Activated T-helper 2 cell treated with anti-CD3 and anti-CD28 coated beads, Interferon-gamma antibody, Interleukin-2, Interleukin-4, amounts not matched to agents 10 μg/mL and 5 μg/mL and 100 μg/mL, durations not matched to agents 14 hours and 24 hours and 36 hours (primary cell): ENCODE measurements around the gene NUDT12. TPM values are rescaled to one million over a fixed set of nuclear protein-coding genes. Genes with fewer than 3 reads are reported as not detected.

Source experiments
- DNase-seq: peaks from one replicate; pipeline ENCODE4 v3.0.0; 2021; ENCODE audit warnings: low spot score
- H3K27ac Mint-ChIP-seq: one replicate; pipeline ENCODE4 v1.8.0; 2021; ENCODE audit warnings: mixed read lengths
- H3K27me3 Mint-ChIP-seq: one replicate; pipeline ENCODE4 v1.8.0; 2021; ENCODE audit warnings: low read depth, mixed read lengths
- H3K36me3 Mint-ChIP-seq: one replicate; pipeline ENCODE4 v1.8.0; 2021; ENCODE audit warnings: low read depth, mixed read lengths
- H3K4me1 Mint-ChIP-seq: one replicate; pipeline ENCODE4 v1.8.0; 2021; ENCODE audit warnings: low read depth, mixed read lengths
- H3K4me3 Mint-ChIP-seq: one replicate; pipeline ENCODE4 v1.8.0; 2021; ENCODE audit warnings: low read depth, mild to moderate bottlenecking, moderate library complexity, mixed read lengths
- H3K9me3 Mint-ChIP-seq: one replicate; pipeline ENCODE4 v1.8.0; 2021; ENCODE audit warnings: mixed read lengths
- intact Hi-C: fragments of 100-400 bp; cut with micrococcal nuclease; formaldehyde crosslinking; loops from one replicate; pipeline ENCODE4 v1.15.1; 2023
- total RNA-seq: library from RNA; stranded (reverse); gene quantifications from 2 replicates; pipeline ENCODE4 v1.2.3, GENCODE V29; 2022

The NUDT12 gene
- total RNA-seq: 1.6 and 3.1 TPM in 2 replicates

GRCh38 chr5:103562453-103563157, at the start of gene NUDT12:
Gene NUDT12, minus strand, starts transcription at chr5:103562789. Its CDS starts 2,541 bp downstream, at chr5:103560248.
- Mint-ChIP-seq H3K4me1 (peaks cover 12% of the 10 kb centered on the region), H3K9me3 (no peaks in the 10 kb centered on the region), H3K27ac (peak within 1 kb of the TSS; percentile 45), H3K36me3 (no peaks in the 10 kb centered on the region), H3K27me3 (peaks cover 2% of the 10 kb centered on the region), H3K4me3 (peak within 1 kb of the TSS; percentile 84)
- intact Hi-C loops: no loop called here
- peak; percentile 24 for DNase-seq

- DNase-seq: no peak
- intact Hi-C loops: no loop called here
- Mint-ChIP-seq H3K4me1 (no peaks in the 10 kb centered on the region), H3K27me3 (no peaks in the 10 kb centered on the region), H3K9me3 (no peaks in the 10 kb centered on the region), H3K4me3 (no peak overlapping the region), H3K27ac (no peak overlapping the region), H3K36me3 (no peaks in the 10 kb centered on the region)
These were observed 44.8 kb upstream of the NUDT12 start for GRCh38 chr5:103607346-103607745.

- Mint-ChIP-seq H3K27me3 (no peaks in the 10 kb centered on the region), H3K36me3 (no peaks in the 10 kb centered on the region), H3K9me3 (no peaks in the 10 kb centered on the region), H3K27ac (no peak overlapping the region), H3K4me1 (no peaks in the 10 kb centered on the region), H3K4me3 (no peak overlapping the region)
- intact Hi-C loops: no loop called here
- no peak for DNase-seq
These were observed 42.7 kb upstream of the NUDT12 start for GRCh38 chr5:103605277-103605676.

- intact Hi-C loops: no loop called here
- Mint-ChIP-seq H3K4me3 (no peak overlapping the region), H3K27ac (no peak overlapping the region), H3K36me3 (no peaks in the 10 kb centered on the region), H3K9me3 (no peaks in the 10 kb centered on the region), H3K4me1 (no peaks in the 10 kb centered on the region), H3K27me3 (no peaks in the 10 kb centered on the region)
- no peak for DNase-seq
These were observed 39.8 kb upstream of the NUDT12 start for GRCh38 chr5:103602438-103602837.

GRCh38 chr5:103601314-103601713, 38.7 kb upstream of the NUDT12 start:
- no peak overlapping the region for H3K4me3 Mint-ChIP-seq
- intact Hi-C loops: no loop called here
- no peaks in the 10 kb centered on the region for H3K9me3 Mint-ChIP-seq
- no peaks in the 10 kb centered on the region for H3K36me3 Mint-ChIP-seq
- DNase-seq: no peak
- H3K4me1 Mint-ChIP-seq: no peaks in the 10 kb centered on the region
- H3K27ac Mint-ChIP-seq: no peak overlapping the region
- H3K27me3 Mint-ChIP-seq: no peaks in the 10 kb centered on the region

GRCh38 chr5:103600086-103600485, 37.5 kb upstream of the NUDT12 start:
- no peaks in the 10 kb centered on the region for H3K9me3 Mint-ChIP-seq
- H3K36me3 Mint-ChIP-seq: no peaks in the 10 kb centered on the region
- H3K4me1 Mint-ChIP-seq: no peaks in the 10 kb centered on the region
- DNase-seq: no peak
- no peak overlapping the region for H3K27ac Mint-ChIP-seq
- no peak overlapping the region for H3K4me3 Mint-ChIP-seq
- H3K27me3 Mint-ChIP-seq: no peaks in the 10 kb centered on the region
- intact Hi-C loops: no loop called here

GRCh38 chr5:103598997-103599566, 36.5 kb upstream of the NUDT12 start:
- DNase-seq: no peak
- H3K27ac Mint-ChIP-seq: no peak overlapping the region
- intact Hi-C loops: no loop called here
- H3K27me3 Mint-ChIP-seq: no peaks in the 10 kb centered on the region
- no peaks in the 10 kb centered on the region for H3K9me3 Mint-ChIP-seq
- no peaks in the 10 kb centered on the region for H3K36me3 Mint-ChIP-seq
- H3K4me3 Mint-ChIP-seq: no peak overlapping the region
- no peaks in the 10 kb centered on the region for H3K4me1 Mint-ChIP-seq

GRCh38 chr5:103590221-103590620, 27.6 kb upstream of the NUDT12 start:
- intact Hi-C loops: no loop called here
- no peaks in the 10 kb centered on the region for H3K27me3 Mint-ChIP-seq
- DNase-seq: no peak
- H3K36me3 Mint-ChIP-seq: no peaks in the 10 kb centered on the region
- H3K27ac Mint-ChIP-seq: no peak overlapping the region
- H3K9me3 Mint-ChIP-seq: no peaks in the 10 kb centered on the region
- no peak overlapping the region for H3K4me3 Mint-ChIP-seq
- H3K4me1 Mint-ChIP-seq: peaks cover 2% of the 10 kb centered on the region

GRCh38 chr5:103589776-103590175, 27.2 kb upstream of the NUDT12 start:
- no peaks in the 10 kb centered on the region for H3K36me3 Mint-ChIP-seq
- peaks cover 2% of the 10 kb centered on the region for H3K4me1 Mint-ChIP-seq
- no peak overlapping the region for H3K27ac Mint-ChIP-seq
- DNase-seq: no peak
- no peaks in the 10 kb centered on the region for H3K9me3 Mint-ChIP-seq
- no peak overlapping the region for H3K4me3 Mint-ChIP-seq
- intact Hi-C loops: loop anchor here (10.0 kb wide), 1 partner anchor 585 kb away; no protein-coding TSS in a partner anchor
- no peaks in the 10 kb centered on the region for H3K27me3 Mint-ChIP-seq

- Mint-ChIP-seq H3K9me3 (no peaks in the 10 kb centered on the region), H3K27ac (no peak overlapping the region), H3K4me1 (peaks cover 2% of the 10 kb centered on the region), H3K27me3 (no peaks in the 10 kb centered on the region), H3K36me3 (no peaks in the 10 kb centered on the region), H3K4me3 (no peak overlapping the region)
- no peak for DNase-seq
- intact Hi-C loops: loop anchor here (10.0 kb wide), 1 partner anchor 585 kb away; no protein-coding TSS in a partner anchor
These were observed 26.8 kb upstream of the NUDT12 start for GRCh38 chr5:103589357-103589756.

- Mint-ChIP-seq H3K9me3 (no peaks in the 10 kb centered on the region), H3K4me1 (peaks cover 2% of the 10 kb centered on the region), H3K36me3 (no peaks in the 10 kb centered on the region), H3K27me3 (no peaks in the 10 kb centered on the region), H3K4me3 (no peak overlapping the region), H3K27ac (no peak overlapping the region)
- intact Hi-C loops: loop anchor here (10.0 kb wide), 1 partner anchor 588 kb away; no protein-coding TSS in a partner anchor
- DNase-seq: no peak
These were observed 24.7 kb upstream of the NUDT12 start for GRCh38 chr5:103587185-103587748.

- H3K4me1 Mint-ChIP-seq: no peaks in the 10 kb centered on the region
- peaks cover 1% of the 10 kb centered on the region for H3K27me3 Mint-ChIP-seq
- H3K9me3 Mint-ChIP-seq: no peaks in the 10 kb centered on the region
- H3K36me3 Mint-ChIP-seq: no peaks in the 10 kb centered on the region
- DNase-seq: no peak
- intact Hi-C loops: loop anchor here (10.0 kb wide), 1 partner anchor 592 kb away; no protein-coding TSS in a partner anchor
- no peak overlapping the region for H3K27ac Mint-ChIP-seq
- H3K4me3 Mint-ChIP-seq: no peak overlapping the region
These were observed 19.8 kb upstream of the NUDT12 start for GRCh38 chr5:103582364-103582763.

- no peaks in the 10 kb centered on the region for H3K36me3 Mint-ChIP-seq
- no peaks in the 10 kb centered on the region for H3K9me3 Mint-ChIP-seq
- H3K4me3 Mint-ChIP-seq: no peak overlapping the region
- H3K4me1 Mint-ChIP-seq: no peaks in the 10 kb centered on the region
- peaks cover 6% of the 10 kb centered on the region for H3K27me3 Mint-ChIP-seq
- H3K27ac Mint-ChIP-seq: no peak overlapping the region
- intact Hi-C loops: no loop called here
- no peak for DNase-seq
These were observed 10.8 kb upstream of the NUDT12 start for GRCh38 chr5:103573411-103573810.
